Ectodermal cell (in vitro differentiated cells): Measurements from ENCODE around the gene TBX10.
"Not testable (repeated sequence)": the region's sequence is repeated elsewhere in the genome, so short reads cannot be mapped to it uniquely, and the experiment has no call there.

Source experiments
- H3K27ac ChIP-seq: 2 replicates; pipeline ENCODE4 v1.7.0; 2013; ENCODE audit warnings: mild to moderate bottlenecking, low read depth, low read length; ENCODE audit not compliant: insufficient read depth, poor library complexity, severe bottlenecking
- H3K27me3 ChIP-seq: 2 replicates; pipeline ENCODE4 v1.7.0; 2013; ENCODE audit warnings: mild to moderate bottlenecking, low read length; ENCODE audit not compliant: insufficient read depth, control insufficient read depth, poor library complexity, severe bottlenecking
- H3K36me3 ChIP-seq: one replicate; pipeline ENCODE4 v1.7.0; 2013; ENCODE audit warnings: low read length; ENCODE audit not compliant: control insufficient read depth, insufficient read depth
- H3K4me1 ChIP-seq: one replicate; pipeline ENCODE4 v1.7.0; 2013; ENCODE audit warnings: low read length; ENCODE audit not compliant: control insufficient read depth, insufficient read depth
- H3K4me3 ChIP-seq: 2 replicates; pipeline ENCODE4 v1.7.0; 2013; ENCODE audit warnings: low read depth, low read length, control low read depth; ENCODE audit not compliant: insufficient read depth
- H3K9me3 ChIP-seq: 2 replicates; pipeline ENCODE4 v1.7.0; 2013; ENCODE audit warnings: mild to moderate bottlenecking, low read length, moderate library complexity; ENCODE audit not compliant: control insufficient read depth
- WGBS, 2 experiments: methylation state at CpG; one replicate each; pipeline ENCODE4 v1.1.7; 2013; ENCODE audit warnings: missing lambda C conversion rate in 2 of 2; 5-methylcytosine and 5-hydroxymethylcytosine counted together

The TBX10 gene

GRCh38 chr11:67630228-67630942 lies 9.2 kb downstream of the TBX10 start:
- Histone ChIP-seq H3K27ac (peak overlapping the region; percentile 81), H3K4me3 (peak overlapping the region; percentile 71), H3K4me1 (peaks cover 15% of the 10 kb centered on the region), H3K9me3 (no peaks in the 10 kb centered on the region), H3K27me3 (no peaks in the 10 kb centered on the region), H3K36me3 (no peaks in the 10 kb centered on the region)
- 1% methylated on average over 70 of the region's 70 CpGs for WGBS, 2 experiments

GRCh38 chr11:67629386-67630227 lies 10.0 kb downstream of the TBX10 start, which contains the start of gene NUDT8:
NUDT8 (minus strand) TSS chr11:67629937; CDS start chr11:67629911, 26 bp downstream.
- H3K9me3 ChIP-seq = no peaks in the 10 kb centered on the region
- peak within 1 kb of the TSS; percentile 71 for H3K4me3 ChIP-seq
- H3K27ac ChIP-seq = peak within 1 kb of the TSS; percentile 81
- H3K4me1 ChIP-seq = peaks cover 15% of the 10 kb centered on the region
- H3K36me3 ChIP-seq = no peaks in the 10 kb centered on the region
- WGBS, 2 experiments = 1% methylated on average over 102 of the region's 102 CpGs
- H3K27me3 ChIP-seq = no peaks in the 10 kb centered on the region

GRCh38 chr11:67628710-67629385 lies 10.7 kb downstream of the TBX10 start:
- Histone ChIP-seq H3K27ac (no peak overlapping the region), H3K36me3 (no peaks in the 10 kb centered on the region), H3K27me3 (no peaks in the 10 kb centered on the region), H3K9me3 (no peaks in the 10 kb centered on the region), H3K4me3 (peak overlapping the region; percentile 71), H3K4me1 (peaks cover 15% of the 10 kb centered on the region)
- 56 to 57% methylated on average over 25 of the region's 25 CpGs for WGBS, 2 experiments

GRCh38 chr11:67627812-67628624 lies 11.5 kb downstream of the TBX10 start:
- 91 to 92% methylated on average over 15 of the region's 15 CpGs for WGBS, 2 experiments
- H3K4me1 ChIP-seq = peaks cover 15% of the 10 kb centered on the region
- H3K4me3 ChIP-seq = no peak overlapping the region
- no peaks in the 10 kb centered on the region for H3K27me3 ChIP-seq
- no peaks in the 10 kb centered on the region for H3K9me3 ChIP-seq
- H3K27ac ChIP-seq = no peak overlapping the region
- no peaks in the 10 kb centered on the region for H3K36me3 ChIP-seq

GRCh38 chr11:67627441-67627811 lies 12.1 kb downstream of the TBX10 start:
- WGBS, 2 experiments = 92 to 94% methylated on average over 6 of the region's 6 CpGs
- H3K4me1 ChIP-seq = peaks cover 15% of the 10 kb centered on the region
- H3K27ac ChIP-seq = no peak overlapping the region
- no peaks in the 10 kb centered on the region for H3K36me3 ChIP-seq
- no peaks in the 10 kb centered on the region for H3K27me3 ChIP-seq
- no peak overlapping the region for H3K4me3 ChIP-seq
- no peaks in the 10 kb centered on the region for H3K9me3 ChIP-seq

- WGBS, 2 experiments = 86 to 92% methylated on average over 9 to 10 of the region's 10 CpGs
- Histone ChIP-seq H3K4me1 (peaks cover 13% of the 10 kb centered on the region), H3K27ac (no peak overlapping the region), H3K36me3 (no peaks in the 10 kb centered on the region), H3K4me3 (no peak overlapping the region), H3K9me3 (no peaks in the 10 kb centered on the region), H3K27me3 (no peaks in the 10 kb centered on the region)
Measured at GRCh38 chr11:67626970-67627369, 12.6 kb downstream of the TBX10 start.

GRCh38 chr11:67626131-67626833 lies 13.3 kb downstream of the TBX10 start:
- WGBS, 2 experiments = 93 to 95% methylated on average over 10 of the region's 10 CpGs
- not testable (repeated sequence) for H3K27me3 ChIP-seq, H3K27ac ChIP-seq, H3K4me3 ChIP-seq, H3K36me3 ChIP-seq, H3K9me3 ChIP-seq, H3K4me1 ChIP-seq

- not testable (repeated sequence) for H3K27ac ChIP-seq, H3K4me1 ChIP-seq
- 100% methylated on average over 1 of the region's 1 CpG for WGBS, 2 experiments
Measured at GRCh38 chr11:67623795-67624194, 15.8 kb downstream of the TBX10 start.

GRCh38 chr11:67622905-67623304 lies 16.7 kb downstream of the TBX10 start:
- not testable (repeated sequence) for H3K9me3 ChIP-seq, H3K36me3 ChIP-seq, H3K27me3 ChIP-seq, H3K4me1 ChIP-seq, H3K4me3 ChIP-seq, H3K27ac ChIP-seq
- WGBS, 2 experiments = 91 to 92% methylated on average over 7 of the region's 7 CpGs

More at GRCh38 chr11:67623795-67624194, 15.8 kb downstream of the TBX10 start:
- not testable (repeated sequence) for H3K27me3 ChIP-seq, H3K9me3 ChIP-seq, H3K36me3 ChIP-seq, H3K4me3 ChIP-seq
